IPS DF 4.7 (cell line): ENCODE results near the gene FAM25G.
"Not testable (repeated sequence)": the region's sequence is repeated elsewhere in the genome, so short reads cannot be mapped to it uniquely, and the experiment has no call there.

Source experiments
- DNase-seq: peaks from one replicate; pipeline ENCODE4 v3.0.0-alpha.2; 2013; ENCODE audit warnings: low spot score; ENCODE audit errors: extremely low read depth

The FAM25G gene

DNA sequence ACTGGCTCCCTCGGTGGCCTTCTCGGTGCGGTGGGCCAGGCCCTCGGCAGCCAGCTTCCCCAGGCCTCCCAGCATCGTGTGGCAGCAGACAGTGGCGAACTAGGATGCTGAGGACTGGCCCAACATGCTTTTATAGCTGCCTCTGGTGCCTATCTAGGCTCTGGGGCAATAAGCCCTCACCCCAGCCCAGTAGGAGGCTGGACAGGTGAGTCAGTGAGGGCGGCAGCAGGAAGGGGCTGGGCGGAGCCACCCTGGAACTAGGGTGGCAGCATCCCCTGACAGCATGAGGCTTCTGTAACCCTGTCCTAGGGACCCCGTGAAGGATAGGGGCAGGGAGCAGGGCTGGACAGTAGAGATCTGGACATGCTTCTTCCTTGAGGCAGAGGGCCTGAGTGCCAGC is at the start of gene FAM25G:
Gene FAM25G (minus strand): TSS at position 101 of the 400 bp plus-strand sequence. CDS start 26 bp downstream, at position 75.
- DNase-seq: not testable (repeated sequence)

DNA sequence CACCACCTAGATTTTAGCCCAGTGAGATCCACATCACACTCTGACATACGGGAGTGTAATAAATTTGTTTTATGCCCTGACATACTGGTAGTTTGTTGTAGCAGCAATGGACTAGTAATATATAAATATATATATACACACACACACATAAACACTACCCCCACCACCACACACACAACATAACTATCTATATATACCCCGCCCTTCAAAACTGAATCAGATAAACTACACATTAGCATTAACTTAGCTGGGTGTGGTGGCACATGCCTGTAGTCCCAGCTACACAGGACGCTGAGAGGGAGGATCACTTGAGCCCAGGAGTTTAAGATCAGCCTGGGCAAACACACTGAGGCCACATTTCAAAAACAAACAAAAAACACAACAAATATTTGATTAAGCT is 44.9 kb upstream of the FAM25G start:
- not testable (repeated sequence) for DNase-seq

DNA sequence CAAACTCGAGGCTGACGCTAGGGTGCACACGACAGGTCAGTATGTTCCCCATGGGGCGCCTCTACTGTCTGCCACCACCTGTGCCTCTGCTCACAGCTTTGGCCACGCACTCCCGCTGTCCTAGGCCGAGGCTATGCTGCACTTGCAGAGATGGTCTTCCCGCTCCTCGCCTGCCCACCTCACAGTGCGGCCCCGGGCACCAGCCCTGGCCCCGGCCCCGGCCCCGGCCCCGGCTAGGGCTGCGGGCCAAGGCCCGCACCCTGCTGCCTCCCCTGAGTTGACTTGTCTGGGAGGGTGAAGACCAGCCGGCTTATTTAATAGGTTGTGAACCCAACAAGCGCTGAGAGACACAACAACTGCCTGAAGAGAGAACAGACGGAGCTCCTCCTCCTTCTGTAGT is 32.0 kb upstream of the FAM25G start, which contains the start of gene AGAP9:
Gene AGAP9 (minus strand): TSS at position 164 of the 400 bp plus-strand sequence. CDS start 112 bp downstream, at position 52.
- DNase-seq: not testable (repeated sequence)

DNA sequence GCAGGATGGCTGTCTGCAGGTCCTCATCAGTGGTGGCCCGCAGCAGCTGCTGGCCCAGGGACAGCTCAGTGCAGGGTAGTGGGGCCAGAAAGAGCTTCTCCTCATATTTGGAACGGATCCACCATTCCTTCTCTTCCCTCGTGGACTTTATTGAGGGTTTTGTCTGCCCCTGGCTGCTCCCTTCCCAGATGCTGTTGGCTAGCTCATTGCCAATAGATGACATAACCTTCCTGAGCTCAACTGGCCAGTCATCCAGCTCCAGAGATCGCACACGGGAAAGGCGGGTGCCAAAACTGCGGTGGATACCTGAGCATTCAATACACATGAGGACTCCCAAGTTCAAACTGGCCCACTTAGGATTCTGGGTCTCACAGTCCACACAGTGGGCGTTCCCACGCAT is 10.8 kb upstream of the FAM25G start:
- not testable (repeated sequence) for DNase-seq

DNA sequence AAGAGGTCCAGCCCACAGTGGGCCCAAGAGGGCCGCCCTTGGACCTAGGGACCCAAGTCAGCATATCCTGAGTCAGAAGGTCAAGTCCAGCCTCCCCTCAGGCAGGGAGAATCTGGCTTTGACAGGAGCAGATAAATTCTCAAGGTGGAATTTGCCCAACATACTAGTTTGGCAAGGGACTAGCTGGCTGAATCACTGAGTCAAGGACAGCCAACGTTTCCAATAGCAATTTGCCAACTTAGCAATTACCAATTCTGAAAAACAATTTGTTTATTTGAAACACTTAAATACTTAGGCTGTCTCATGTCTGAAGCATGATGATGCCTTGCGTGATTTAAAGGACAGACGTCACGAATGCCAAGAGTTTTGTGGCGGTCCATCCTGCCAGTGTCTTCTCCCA is 2.7 kb upstream of the FAM25G start:
- not testable (repeated sequence) for DNase-seq

DNA sequence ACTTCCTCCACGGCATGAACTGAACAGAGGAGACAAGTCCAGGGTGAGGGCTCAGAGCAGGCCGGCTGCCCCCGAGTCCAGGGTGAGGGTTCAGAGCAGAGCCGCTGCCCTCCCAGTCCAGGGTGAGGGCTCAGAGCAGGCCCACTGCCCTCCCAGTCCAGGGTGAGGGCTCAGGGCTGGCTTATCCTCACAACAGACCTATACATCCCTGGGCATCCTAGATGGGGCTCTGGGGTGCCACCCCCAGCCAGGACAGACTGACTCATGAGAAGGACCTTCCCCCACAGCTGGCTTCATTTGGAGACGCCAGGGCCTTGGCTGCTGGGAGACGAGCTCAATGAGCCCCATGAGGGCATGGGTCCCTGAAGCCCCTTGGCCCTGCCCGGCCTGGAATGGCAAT is 1.9 kb downstream of the FAM25G start:
- DNase-seq: not testable (repeated sequence)

DNA sequence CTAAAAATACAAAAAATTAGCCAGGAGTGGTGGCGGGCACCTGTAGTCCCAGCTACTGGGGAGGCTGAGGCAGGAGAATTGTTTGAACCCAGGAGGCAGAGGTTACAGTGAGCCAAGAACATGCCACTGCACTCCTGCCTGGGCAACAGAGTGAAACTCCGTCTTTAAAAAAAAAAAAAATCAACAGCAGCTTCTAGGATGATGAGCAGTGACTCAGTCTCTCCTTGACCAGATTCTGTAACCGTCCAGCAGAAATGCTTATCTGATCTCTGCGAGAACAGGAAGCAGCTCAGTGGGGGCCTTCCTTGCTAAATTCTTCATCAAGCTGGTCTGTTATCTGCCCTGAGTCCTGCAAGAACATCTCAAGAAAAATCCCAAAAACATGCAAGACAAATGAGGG is 5.6 kb downstream of the FAM25G start:
- not testable (repeated sequence) for DNase-seq

DNA sequence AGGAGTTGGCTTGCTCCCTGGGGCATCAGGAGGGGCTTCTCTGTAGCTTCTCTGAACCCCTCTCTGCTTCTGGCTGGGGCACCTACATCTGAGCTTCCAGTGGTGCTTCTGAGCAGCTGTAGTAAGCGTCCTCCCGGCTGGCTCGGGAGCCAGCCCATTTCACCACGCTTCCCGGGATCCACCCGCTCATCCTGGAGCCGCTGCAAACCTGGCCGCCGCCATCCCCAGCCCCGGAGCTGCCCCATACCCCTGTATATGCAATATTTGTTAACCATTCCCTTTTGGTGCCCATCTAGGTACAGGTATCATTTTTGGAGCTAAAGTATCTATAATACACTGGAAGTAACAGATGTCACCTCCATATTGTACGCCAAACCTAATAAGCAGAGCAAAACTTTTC is 6.7 kb downstream of the FAM25G start:
- not testable (repeated sequence) for DNase-seq

DNA sequence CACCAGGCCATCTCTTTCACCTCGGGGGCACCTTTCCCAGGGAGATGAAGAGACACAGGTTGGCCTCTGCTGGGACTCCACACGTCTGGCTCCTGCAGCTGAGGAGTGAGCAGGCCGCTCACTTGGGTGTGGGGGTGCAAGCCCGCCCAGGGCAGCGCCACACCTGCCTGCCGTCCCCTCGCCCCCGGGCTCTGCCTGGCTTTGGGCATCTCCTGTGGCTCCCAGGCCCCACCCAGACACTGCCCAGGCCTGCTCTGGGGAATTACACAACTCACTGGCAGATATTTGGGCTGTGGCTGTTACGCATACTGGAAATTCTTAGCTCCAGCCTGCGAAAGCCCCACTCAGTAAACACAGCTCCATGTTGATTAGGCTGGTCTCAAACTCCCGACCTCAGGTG is 7.6 kb downstream of the FAM25G start, which contains the start of gene ANXA8:
Gene ANXA8 (minus strand): TSS at position 193 of the 400 bp plus-strand sequence. CDS start 182 bp downstream, at position 11.
- not testable (repeated sequence) for DNase-seq

DNA sequence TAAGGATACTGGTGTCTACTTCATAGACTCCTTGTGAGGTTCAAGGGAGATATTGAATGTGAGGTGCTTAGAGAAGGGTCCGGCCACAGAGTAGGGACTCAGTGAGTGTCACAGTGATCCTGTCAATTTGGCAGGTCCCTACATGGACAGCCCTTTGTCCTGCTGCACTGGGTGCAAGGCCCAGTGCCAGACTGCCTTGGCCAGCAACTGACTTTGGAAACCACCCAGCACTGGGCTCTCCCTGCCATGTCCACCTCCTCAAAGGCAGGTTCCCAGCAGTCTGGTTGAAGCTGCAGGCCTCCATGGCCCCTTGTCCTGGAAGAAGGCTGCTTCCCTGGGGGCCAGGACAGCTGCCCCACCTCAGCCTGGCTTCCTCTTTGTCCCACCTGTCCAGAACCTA is 9.1 kb downstream of the FAM25G start:
- not testable (repeated sequence) for DNase-seq

DNA sequence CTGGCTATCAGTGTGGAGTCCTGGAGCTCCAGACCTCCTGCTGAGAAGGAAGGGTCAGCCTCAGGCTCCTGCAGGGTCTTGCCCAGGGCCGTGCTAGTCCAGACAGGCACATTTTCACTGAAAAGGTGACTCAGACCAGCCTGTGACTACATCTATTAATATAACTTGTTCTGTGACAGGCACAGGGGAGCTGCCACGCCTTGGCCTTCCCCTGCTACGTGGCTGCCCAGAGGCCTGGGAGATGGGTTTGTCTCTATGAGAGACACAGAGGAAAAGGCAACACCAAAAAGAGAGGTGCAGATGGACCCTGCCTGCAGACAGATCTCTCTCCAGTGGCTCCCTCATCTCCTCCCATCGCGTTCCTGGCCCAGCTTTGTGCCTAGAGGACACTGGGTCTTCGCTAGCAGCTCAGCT is 9.7 kb downstream of the FAM25G start:
- DNase-seq: not testable (repeated sequence)

DNA sequence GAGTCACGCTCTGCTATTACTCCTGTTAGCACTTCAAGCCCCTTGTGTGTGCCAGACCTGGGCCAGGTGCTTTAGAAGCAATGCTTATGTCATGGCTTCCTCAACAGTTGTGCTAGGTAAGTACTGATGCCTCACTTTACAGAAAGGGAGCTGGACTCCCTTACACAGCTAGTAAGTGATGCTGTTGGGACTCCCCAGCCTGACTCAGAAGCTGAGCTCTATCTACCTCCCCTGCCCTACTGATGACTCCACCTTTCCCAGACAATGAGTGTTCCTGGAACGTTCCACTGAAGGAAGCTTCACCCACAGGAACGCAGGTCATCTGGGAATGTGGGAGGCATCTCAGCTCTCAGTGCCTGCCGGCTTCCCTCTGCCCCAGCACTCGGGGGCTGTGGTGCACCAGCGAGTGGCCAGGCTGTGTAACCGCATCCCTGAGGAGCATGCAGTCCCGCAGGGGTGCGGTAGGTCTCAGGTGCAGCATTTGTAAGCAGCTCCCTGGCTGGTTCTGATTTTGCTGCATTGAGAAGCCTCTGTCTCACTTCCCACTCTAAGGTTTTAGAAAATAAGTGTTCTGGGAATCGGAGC is 10.2 kb downstream of the FAM25G start:
- DNase-seq: not testable (repeated sequence)

DNA sequence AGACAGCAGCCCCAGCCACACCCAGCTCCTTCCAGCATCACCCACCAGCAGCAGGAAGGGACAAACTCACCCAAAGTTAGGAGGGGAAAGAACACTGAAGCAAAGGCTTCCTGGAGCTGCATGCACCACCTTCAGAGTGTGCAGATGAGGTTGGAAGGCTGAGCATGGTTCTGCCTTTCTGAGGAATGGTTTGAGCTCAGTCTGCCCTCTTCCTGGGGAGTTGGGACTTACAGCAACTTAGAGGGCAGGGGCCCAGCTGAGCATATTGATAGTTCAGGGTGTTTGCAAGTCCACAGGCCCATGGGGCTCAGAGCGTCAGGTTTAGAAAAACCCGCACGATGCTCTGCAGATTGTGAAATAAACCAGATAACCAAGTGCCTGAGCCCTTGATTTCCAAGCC is 11.4 kb downstream of the FAM25G start:
- not testable (repeated sequence) for DNase-seq

DNA sequence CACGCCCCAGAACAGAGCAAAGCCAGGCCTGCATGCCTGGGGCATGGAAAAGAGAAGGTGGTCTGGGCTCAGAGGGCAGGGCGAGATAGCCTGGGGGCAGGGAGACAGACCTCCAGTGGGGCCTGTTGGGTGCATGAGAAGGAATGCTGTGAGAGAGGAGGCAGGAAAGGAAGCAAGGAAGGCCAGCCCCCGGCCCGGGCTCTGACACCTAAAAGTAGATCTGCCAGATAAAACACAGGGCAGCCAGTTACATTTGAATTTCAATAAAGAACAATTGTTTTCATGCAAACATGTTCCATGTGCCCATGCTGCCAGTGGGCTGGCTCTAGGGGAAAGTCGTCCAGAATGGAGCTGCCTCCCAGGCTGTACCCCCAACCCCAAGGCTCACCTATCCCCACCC is 13.4 kb downstream of the FAM25G start:
- not testable (repeated sequence) for DNase-seq

DNA sequence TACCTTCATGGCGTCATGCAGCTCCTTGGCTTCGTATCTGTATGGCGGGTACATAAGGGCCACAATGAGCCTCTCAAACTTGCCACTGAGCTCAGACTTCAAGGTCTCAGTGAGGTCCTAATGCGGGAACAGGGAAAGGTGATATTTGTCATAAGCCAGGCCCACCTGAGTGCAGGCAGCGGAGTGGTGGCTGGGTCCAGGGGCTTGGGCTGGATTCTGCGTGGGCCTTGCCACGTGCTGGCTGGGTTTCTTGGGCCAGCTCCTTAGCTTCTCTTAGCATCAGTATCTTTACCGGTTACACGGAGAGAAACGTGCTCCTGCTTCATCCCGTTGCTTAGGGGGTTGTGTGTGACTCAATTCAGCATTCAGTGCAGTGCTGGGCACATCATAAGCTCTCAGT is 14.4 kb downstream of the FAM25G start:
- DNase-seq: not testable (repeated sequence)

DNA sequence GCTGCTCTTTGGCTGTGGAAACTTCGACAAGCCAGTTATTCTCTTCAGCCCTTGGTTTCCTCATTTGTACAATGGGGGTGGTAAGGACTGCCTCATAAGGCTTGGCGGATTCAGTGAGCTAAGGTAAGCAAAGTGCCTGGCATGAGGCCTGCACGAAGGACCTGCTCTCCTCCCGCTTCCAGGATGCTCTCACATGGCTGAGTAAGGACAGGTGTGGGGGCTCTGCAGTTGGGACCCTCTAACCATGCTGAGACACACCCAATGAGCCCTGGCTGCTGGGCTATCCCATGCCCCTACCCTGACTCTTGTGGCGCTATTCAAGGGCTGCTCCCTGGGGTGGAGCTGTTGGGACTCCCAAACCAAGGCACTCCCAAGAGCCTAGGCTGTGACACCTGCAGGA is 16.4 kb downstream of the FAM25G start:
- DNase-seq: not testable (repeated sequence)

DNA sequence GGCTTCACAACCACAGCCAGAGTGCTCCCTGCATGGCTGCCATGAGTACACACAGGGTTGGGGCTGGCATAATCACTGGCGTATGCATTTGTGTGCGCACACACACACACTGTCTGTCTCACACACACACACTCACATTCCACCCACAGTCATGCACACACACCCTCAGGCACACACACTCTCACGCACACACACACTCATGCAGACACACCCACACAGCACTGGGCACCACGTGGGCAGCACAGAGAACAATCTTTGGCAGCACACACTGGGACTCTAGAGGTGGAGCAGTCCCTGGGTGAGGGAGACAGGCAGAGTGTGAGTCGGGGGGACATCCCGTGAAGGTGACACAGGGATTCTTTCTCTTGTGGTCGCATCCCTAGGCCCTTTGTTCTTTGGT is 18.0 kb downstream of the FAM25G start:
- DNase-seq: not testable (repeated sequence)

DNA sequence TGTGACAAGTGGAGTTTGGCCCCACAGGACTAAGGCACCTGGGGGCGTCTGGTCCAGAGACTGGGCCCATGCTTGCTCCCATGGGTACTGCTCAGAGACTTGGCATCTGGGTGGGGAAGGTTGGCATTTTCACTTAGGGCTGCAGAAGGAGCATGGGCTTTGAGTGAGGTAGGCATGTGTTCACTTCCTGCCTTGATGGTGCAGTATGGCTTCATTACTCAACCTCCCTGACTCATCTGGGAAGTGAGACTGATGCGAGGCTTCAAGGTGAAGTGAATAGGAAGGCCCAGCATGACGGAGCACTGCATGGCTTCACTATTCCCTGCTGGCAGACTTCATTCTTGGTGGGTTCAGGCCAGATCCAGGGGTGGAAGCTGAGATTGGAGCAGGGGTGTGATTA is 18.9 kb downstream of the FAM25G start:
- not testable (repeated sequence) for DNase-seq

DNA sequence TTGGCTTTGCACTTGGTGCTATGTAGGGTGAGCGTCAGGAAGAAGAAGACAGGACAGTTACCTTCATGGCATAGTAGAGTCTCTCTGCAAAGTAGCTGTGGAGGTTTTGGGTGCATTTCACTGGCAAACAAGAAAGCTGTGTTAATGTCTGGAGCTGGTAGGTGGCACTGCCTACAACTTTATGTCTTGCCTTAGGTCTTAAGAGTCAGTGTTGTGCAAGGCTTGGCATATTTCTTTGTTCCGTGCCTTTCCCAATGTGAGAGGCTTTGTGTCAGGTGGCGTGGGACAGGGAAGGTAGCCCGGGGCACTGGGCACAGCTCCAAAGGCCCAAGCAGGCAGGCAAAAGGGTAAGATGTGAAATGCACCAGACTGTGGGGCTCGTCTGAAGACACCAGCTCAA is 19.4 kb downstream of the FAM25G start:
- not testable (repeated sequence) for DNase-seq

DNA sequence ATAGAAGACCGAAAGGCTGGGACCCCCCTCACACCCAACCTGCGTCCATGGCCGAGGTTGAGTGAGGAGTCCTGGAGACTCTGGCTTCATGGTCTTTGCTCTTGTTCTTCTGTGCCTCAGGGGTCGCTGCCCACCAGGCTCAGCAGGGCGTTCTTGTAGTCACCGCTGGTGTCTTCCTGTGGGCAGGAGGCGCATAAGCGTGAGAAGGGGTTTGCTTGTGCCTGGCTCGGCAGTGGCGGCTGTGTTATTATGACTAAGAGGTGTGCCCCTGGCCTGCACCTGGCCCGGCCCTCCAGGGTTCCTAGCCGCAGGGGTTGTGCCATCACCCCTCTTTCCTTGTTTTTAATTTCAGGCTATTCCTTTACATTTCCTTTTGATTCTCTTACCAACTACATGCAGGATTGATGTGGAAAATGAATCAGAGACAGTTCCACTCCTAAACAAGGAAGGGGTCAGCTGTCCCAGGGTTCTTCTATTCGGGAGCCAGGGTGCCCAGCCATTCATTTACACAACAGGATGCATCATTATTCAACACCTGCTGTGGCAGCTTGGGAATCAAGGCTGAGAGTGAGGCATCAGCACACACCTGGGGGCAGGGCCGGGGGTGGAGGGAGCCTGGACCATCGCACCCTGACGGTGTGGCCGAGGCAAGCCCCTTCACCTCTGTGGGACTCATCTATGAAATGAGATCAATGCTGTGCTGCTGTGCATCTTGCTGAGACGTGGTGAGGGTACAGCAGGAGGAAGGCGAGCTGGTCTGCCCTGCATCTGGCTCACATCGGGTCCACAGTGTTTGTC is 22.6 kb downstream of the FAM25G start:
- DNase-seq: not testable (repeated sequence)

DNA sequence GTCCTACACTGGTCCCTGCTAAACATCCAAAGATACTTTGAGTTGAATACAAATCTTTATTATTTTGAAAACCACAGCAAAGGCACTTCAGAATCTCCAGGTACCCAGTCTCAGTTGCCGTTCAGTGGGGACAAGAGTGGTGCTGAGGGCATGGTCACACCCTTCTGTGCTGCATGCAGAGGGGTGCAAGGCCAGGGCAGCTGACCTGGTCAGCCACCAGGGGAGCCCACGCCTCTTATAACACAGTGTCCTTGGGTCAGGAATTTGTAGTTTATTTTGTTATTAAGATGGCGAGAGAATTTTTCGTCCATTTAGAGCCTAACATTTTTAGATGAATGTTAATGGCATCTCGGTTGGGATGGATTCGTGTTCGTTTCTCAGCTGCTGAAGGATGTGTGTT is 23.5 kb downstream of the FAM25G start:
- DNase-seq: not testable (repeated sequence)

DNA sequence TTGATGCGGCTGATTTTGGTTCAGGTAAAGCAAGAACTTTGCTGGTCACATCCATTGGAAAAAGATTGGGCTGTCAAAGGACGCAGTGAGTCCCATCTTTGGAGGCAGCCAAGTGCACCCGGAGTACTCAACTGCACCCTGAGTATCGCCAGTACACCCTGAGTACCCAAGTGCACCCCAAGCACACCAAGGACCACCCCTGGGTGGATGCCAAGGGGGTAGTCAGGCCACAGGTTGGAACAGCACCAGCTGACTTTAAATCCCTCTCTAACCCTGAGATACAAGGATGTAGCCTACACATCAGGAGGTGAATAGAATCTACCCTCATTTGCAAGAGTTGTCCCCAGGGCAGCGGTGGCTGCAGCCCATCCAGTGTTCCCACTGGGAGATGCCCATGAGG is 24.0 kb downstream of the FAM25G start:
- not testable (repeated sequence) for DNase-seq
